Body of pancreas (tissue), 4 donors: ENCODE results near the gene GALNT7. TPM values are rescaled to one million over a fixed set of nuclear protein-coding genes. Genes with fewer than 3 reads are reported as not detected.

ENCODE experiments used
- ATAC-seq: fragments of 150-250 bp; one replicate; pipeline ENCODE4 v1.9.1; 2016
- DNase-seq, 4 donors: peaks; one replicate each; pipeline ENCODE4 v3.0.0-alpha.2; 2019
- H3K27ac ChIP-seq, 4 donors: fragments of 200-600 bp; sonication (generic); 1 replicate in 3 of 4; 2 replicates in 1 of 4; pipeline versions ENCODE4 v1.5.1 to v1.6.1; 2016 to 2019; ENCODE audit warnings: mild to moderate bottlenecking in 1 of 4, mixed read lengths in 1 of 4, moderate library complexity in 1 of 4
- H3K27me3 ChIP-seq, 2 donors: fragments of 200-600 bp; sonication (generic); one replicate each; pipeline ENCODE4 v1.6.0; 2016; ENCODE audit warnings: mild to moderate bottlenecking in 1 of 2
- H3K36me3 ChIP-seq, 2 donors: fragments of 200-600 bp; sonication (generic); replicated peaks in 1 of 2; 2 replicates each; pipeline ENCODE4 v1.5.1; 2016; ENCODE audit warnings: low read depth in 2 of 2; ENCODE audit not compliant: insufficient read depth in 1 of 2
- H3K4me1 ChIP-seq: fragments of 200-600 bp; sonication (generic); one replicate; pipeline ENCODE4 v1.6.0; 2016
- H3K4me3 ChIP-seq, 2 donors: fragments of 200-600 bp; sonication (generic); 1 replicate in 1 of 2; 2 replicates in 1 of 2; pipeline ENCODE4 v1.5.1; 2016 to 2019
- H3K9me3 ChIP-seq, 3 donors: fragments of 200-600 bp; sonication (generic); 1 replicate in 2 of 3; 2 replicates in 1 of 3; pipeline ENCODE4 v1.5.1; 2016
- CTCF ChIP-seq, 7 experiments: fragments of 450-650 bp in 4 of 7; fragments of 200-600 bp in 3 of 7; sonication (generic) in 3 of 7; IDR thresholded peaks; one replicate each; pipeline ENCODE4 v1.5.1; 2016 to 2019; ENCODE audit warnings: antibody characterized with exemption in 7 of 7
- POLR2A ChIP-seq, 3 donors: fragments of 450-650 bp; IDR thresholded peaks; one replicate each; pipeline ENCODE4 v1.6.1; 2016; ENCODE audit warnings: antibody characterized with exemption in 3 of 3, mild to moderate bottlenecking in 2 of 3
- WGBS, 2 donors: methylation state at CpG; one replicate each; pipeline ENCODE4 v1.1.5; 2017; 5-methylcytosine and 5-hydroxymethylcytosine counted together
- intact Hi-C: fragments of 100-400 bp; cut with DNase I; formaldehyde crosslinking; loops from one replicate; pipeline ENCODE4 v1.15.1; 2023
- total RNA-seq, 2 donors: library from RNA; depleted of rRNA; stranded (reverse); fragments of >200 nt; gene quantifications; one replicate each; pipeline ENCODE4 v1.1.0, GENCODE V29; 2016

The GALNT7 gene
- total RNA-seq, 2 donors from 2014 or later = 20.4 to 32.4 TPM

DNA sequence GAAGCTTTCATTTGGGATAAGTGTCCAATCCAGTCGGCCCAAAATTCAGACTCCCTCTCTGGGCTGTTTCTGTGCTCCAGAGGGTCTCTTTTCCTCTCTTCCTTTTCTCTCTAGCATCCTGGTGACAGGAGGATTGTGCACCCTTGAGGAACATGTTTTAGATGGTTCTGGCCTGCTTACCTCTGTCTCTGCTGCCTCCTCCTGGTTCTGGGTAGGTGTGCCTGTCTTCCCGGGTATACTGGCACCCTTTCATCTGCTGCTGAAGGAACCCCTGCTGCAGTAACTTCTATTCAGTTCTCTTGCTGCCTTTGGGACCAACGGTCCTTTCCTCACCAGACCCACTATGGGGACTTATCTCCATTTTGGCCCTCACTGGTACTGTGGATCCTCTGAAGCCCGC lies 112.4 kb downstream of the GALNT7 start:
- H3K4me1 ChIP-seq = no peaks in the 10 kb centered on the region
- 89 to 92% methylated on average over 4 of the region's 4 CpGs for WGBS, 2 donors
- H3K27me3 ChIP-seq = no peaks in the 10 kb centered on the region
- peaks cover 0 to 27% (median 0%) of the 10 kb centered on the region in 3 donors for H3K9me3 ChIP-seq
- intact Hi-C loops = no loop called here
- ATAC-seq = no peak
- no peaks in the 10 kb centered on the region for H3K36me3 ChIP-seq
- TF ChIP-seq POLR2A (IDR thresholded peaks at IDR 0.05) (no peak), CTCF (IDR thresholded peaks at IDR 0.05) (no peak)
- H3K4me3 ChIP-seq = no peak overlapping the region
- H3K27ac ChIP-seq = no peak overlapping the region
- no peak for DNase-seq

DNA sequence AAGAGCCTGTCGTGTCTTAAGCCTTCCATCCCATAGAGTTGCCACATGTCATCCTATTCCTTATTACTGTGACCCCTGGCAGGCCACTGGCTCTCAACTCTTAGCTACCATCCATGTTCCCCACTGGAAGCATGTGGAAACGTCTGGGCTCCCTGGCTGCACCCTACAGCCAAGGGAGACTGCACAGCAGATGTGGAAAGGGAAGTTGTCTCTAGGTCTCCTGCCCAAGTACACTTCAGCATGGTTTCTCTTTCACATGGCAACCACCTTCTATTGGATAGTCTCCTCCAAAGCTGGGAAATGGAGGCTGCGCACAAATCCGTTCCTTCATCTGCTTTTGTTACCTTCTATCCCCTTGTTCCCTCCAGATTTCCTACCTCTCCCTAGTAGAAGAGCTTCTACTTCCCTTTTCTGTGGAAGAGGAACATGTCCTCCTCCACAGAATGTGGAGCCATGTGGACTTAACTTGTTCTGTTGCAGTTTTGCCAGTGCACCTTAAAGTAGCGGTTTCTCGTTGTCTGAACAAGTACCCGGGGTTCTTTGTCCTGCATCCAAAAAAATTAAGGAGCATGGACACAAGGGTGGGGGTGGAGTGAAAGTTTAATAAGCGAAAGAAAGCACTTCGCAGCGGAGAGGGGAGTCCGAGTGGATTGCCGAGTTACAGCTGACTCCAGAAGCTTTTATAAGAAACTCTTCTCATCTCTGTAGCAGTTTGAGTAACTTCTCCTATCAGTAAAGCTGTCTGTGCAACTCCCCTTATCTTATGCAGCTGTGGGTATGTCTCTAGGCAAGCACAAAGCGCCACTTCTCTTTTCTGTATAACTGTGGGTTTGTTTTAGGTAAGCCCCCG lies 113.0 kb downstream of the GALNT7 start:
- no peak overlapping the region for H3K4me3 ChIP-seq
- TF ChIP-seq POLR2A (IDR thresholded peaks at IDR 0.05) (no peak), CTCF (IDR thresholded peaks at IDR 0.05) (no peak)
- H3K27me3 ChIP-seq = no peaks in the 10 kb centered on the region
- DNase-seq = no peak
- H3K27ac ChIP-seq = no peak overlapping the region
- no peaks in the 10 kb centered on the region for H3K4me1 ChIP-seq
- WGBS, 2 donors = 74 to 89% methylated on average over 14 of the region's 14 CpGs
- ATAC-seq = no peak
- no peaks in the 10 kb centered on the region for H3K36me3 ChIP-seq
- intact Hi-C loops = no loop called here
- H3K9me3 ChIP-seq = peaks cover 0 to 33% (median 0%) of the 10 kb centered on the region in 3 donors

GRCh38 chr4:173282256-173282562 lies 113.6 kb downstream of the GALNT7 start:
- 78 to 96% methylated on average over 4 of the region's 4 CpGs for WGBS, 2 donors

GRCh38 chr4:173282626-173283025 lies 114.0 kb downstream of the GALNT7 start:
- no peaks in the 10 kb centered on the region for H3K4me1 ChIP-seq
- DNase-seq (no peak), ATAC-seq (no peak)
- no peak overlapping the region for H3K27ac ChIP-seq
- TF ChIP-seq POLR2A (IDR thresholded peaks at IDR 0.05) = no peak
- TF ChIP-seq CTCF (IDR thresholded peaks at IDR 0.05) = no peak
- no peak overlapping the region for H3K4me3 ChIP-seq
- WGBS, 2 donors = 67 to 72% methylated on average over 3 of the region's 3 CpGs
- peaks cover 0 to 42% (median 0%) of the 10 kb centered on the region in 3 donors for H3K9me3 ChIP-seq
- intact Hi-C loops = no loop called here
- H3K27me3 ChIP-seq = no peaks in the 10 kb centered on the region
- no peaks in the 10 kb centered on the region for H3K36me3 ChIP-seq

More at GRCh38 chr4:173282256-173282562, 113.6 kb downstream of the GALNT7 start:
- intact Hi-C loops = no loop called here
- Histone ChIP-seq H3K4me3 (no peak overlapping the region), H3K27me3 (no peaks in the 10 kb centered on the region), H3K36me3 (no peaks in the 10 kb centered on the region), H3K9me3 (peaks cover 0 to 38% (median 0%) of the 10 kb centered on the region in 3 donors), H3K27ac (no peak overlapping the region), H3K4me1 (no peaks in the 10 kb centered on the region)
- ATAC-seq (no peak), DNase-seq (no peak)
- TF ChIP-seq CTCF (IDR thresholded peaks at IDR 0.05) (no peak), POLR2A (IDR thresholded peaks at IDR 0.05) (no peak)

GRCh38 chr4:173284463-173284862 lies 115.9 kb downstream of the GALNT7 start:
- no peaks in the 10 kb centered on the region for H3K27me3 ChIP-seq
- H3K36me3 ChIP-seq = no peaks in the 10 kb centered on the region
- H3K27ac ChIP-seq = no peak overlapping the region
- H3K9me3 ChIP-seq = peaks cover 0 to 42% (median 0%) of the 10 kb centered on the region in 3 donors
- DNase-seq (no peak), ATAC-seq (no peak)
- no peak for TF ChIP-seq POLR2A (IDR thresholded peaks at IDR 0.05)
- no peak for TF ChIP-seq CTCF (IDR thresholded peaks at IDR 0.05)
- no peak overlapping the region for H3K4me3 ChIP-seq
- H3K4me1 ChIP-seq = peaks cover 4% of the 10 kb centered on the region
- intact Hi-C loops = no loop called here
